Right atrium auricular region (tissue), 2 donors: Measurements from ENCODE around the gene CNTROB. TPM values are rescaled to one million over a fixed set of nuclear protein-coding genes. Genes with fewer than 3 reads are reported as not detected.

Experiments used
- DNase-seq: peaks from one replicate; pipeline ENCODE4 v3.0.0-alpha.2; 2019; ENCODE audit warnings: low spot score
- H3K27ac ChIP-seq, 2 donors: fragments of 200-600 bp; sonication (generic); 1 replicate in 1 of 2; 2 replicates in 1 of 2; pipeline ENCODE4 v1.5.1; 2016 to 2019
- H3K27me3 ChIP-seq, 2 donors: fragments of 200-600 bp; sonication (generic); one replicate each; pipeline versions ENCODE4 v1.5.1 to v1.6.0; 2017 to 2019
- H3K36me3 ChIP-seq: fragments of 200-600 bp; sonication (generic); one replicate; pipeline ENCODE4 v1.5.1; 2016
- H3K4me1 ChIP-seq, 2 donors: fragments of 200-600 bp; sonication (generic); one replicate each; pipeline versions ENCODE4 v1.5.1 to v1.6.0; 2017 to 2019
- H3K4me3 ChIP-seq, 2 donors: fragments of 200-600 bp; sonication (generic); 1 replicate in 1 of 2; 2 replicates in 1 of 2; pipeline ENCODE4 v1.5.1; 2017 to 2019; ENCODE audit warnings: mild to moderate bottlenecking in 1 of 2, moderate library complexity in 1 of 2
- H3K9me3 ChIP-seq, 2 donors: fragments of 200-600 bp; sonication (generic); one replicate each; pipeline ENCODE4 v1.5.1; 2019
- total RNA-seq, 2 donors: library from RNA; depleted of rRNA; stranded (reverse); fragments of >200 nt; gene quantifications; one replicate each; pipeline ENCODE4 v1.1.0, GENCODE V29; 2016
- TF ChIP-seq, protein P1 (sequence below), 2 donors: fragments of 200-600 bp; sonication (generic); IDR thresholded peaks; one replicate each; pipeline ENCODE4 v1.5.1; 2019; ENCODE audit warnings: antibody characterized with exemption in 2 of 2

The CNTROB gene
- total RNA-seq, 2 donors from 2014 or later: 4.6 to 8.3 TPM

DNA sequence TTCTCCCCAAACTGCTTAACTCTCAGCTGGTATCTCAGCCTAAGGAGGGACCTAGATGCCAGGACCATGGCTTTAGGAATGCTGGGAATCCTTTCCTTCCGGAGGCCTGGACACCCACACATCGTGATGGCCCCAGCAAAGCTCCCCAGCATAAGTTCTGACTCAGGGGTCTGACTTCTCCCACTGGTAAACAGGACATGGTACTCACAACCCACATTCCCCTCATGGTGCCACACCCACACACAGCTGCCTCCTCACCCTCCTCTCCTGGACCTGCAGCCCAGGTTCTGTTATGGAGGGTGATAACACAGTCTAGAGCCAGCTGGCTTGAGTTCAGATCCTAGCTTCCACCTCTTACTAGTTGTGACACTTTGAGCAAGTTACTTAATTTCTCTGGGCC, 15.2 kb upstream of the CNTROB start:
- H3K27ac ChIP-seq: peak overlapping the region; percentile 84 to 90
- no peak for DNase-seq
- H3K9me3 ChIP-seq: no peaks in the 10 kb centered on the region

DNA sequence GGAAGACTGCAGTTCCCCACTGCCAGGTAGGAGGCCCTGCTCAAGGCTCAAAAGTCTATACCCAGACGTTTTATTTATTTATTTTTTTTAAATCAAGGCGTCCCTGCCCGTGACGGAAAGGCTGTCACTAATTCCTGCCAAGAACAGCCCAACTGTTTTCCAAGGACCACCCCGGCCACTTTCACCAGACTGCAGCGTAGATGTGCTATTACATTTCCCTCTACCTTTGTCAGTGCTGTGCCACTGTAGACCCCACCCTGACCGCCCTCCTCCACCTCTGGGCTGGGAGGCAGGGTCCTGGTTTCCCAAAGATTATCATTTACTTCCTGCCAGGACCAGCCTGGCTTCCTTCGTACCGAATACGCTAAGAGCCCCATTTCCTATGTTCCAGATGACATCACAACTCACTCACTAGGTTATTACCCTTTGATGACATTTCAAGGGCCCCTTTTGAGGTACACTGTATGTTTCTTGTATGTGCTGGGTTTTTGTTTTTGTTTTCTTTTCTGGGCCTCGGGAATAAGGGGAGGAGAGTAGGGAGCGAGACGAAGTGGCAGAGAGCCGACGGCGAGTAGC, 9.6 kb upstream of the CNTROB start:
- DNase-seq: no peak
- Histone ChIP-seq H3K4me3 (peak overlapping the region; percentile 26 to 56), H3K9me3 (no peaks in the 10 kb centered on the region), H3K4me1 (peaks cover 0 to 10% of the 10 kb centered on the region in 2 donors), H3K27ac (peak overlapping the region; percentile 53 to 65), H3K27me3 (no peaks in the 10 kb centered on the region), H3K36me3 (no peaks in the 10 kb centered on the region)
- TF ChIP-seq, protein P1, sequence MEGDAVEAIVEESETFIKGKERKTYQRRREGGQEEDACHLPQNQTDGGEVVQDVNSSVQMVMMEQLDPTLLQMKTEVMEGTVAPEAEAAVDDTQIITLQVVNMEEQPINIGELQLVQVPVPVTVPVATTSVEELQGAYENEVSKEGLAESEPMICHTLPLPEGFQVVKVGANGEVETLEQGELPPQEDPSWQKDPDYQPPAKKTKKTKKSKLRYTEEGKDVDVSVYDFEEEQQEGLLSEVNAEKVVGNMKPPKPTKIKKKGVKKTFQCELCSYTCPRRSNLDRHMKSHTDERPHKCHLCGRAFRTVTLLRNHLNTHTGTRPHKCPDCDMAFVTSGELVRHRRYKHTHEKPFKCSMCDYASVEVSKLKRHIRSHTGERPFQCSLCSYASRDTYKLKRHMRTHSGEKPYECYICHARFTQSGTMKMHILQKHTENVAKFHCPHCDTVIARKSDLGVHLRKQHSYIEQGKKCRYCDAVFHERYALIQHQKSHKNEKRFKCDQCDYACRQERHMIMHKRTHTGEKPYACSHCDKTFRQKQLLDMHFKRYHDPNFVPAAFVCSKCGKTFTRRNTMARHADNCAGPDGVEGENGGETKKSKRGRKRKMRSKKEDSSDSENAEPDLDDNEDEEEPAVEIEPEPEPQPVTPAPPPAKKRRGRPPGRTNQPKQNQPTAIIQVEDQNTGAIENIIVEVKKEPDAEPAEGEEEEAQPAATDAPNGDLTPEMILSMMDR (IDR thresholded peaks at IDR 0.05): no peak

More for the DNA sequence above, 15.2 kb upstream of the CNTROB start:
- peaks cover 0 to 20% of the 10 kb centered on the region in 2 donors for H3K4me1 ChIP-seq
- no peaks in the 10 kb centered on the region for H3K27me3 ChIP-seq
- TF ChIP-seq, protein P1 (IDR thresholded peaks at IDR 0.05): no peak
- no peak overlapping the region for H3K4me3 ChIP-seq
- H3K36me3 ChIP-seq: no peaks in the 10 kb centered on the region

DNA sequence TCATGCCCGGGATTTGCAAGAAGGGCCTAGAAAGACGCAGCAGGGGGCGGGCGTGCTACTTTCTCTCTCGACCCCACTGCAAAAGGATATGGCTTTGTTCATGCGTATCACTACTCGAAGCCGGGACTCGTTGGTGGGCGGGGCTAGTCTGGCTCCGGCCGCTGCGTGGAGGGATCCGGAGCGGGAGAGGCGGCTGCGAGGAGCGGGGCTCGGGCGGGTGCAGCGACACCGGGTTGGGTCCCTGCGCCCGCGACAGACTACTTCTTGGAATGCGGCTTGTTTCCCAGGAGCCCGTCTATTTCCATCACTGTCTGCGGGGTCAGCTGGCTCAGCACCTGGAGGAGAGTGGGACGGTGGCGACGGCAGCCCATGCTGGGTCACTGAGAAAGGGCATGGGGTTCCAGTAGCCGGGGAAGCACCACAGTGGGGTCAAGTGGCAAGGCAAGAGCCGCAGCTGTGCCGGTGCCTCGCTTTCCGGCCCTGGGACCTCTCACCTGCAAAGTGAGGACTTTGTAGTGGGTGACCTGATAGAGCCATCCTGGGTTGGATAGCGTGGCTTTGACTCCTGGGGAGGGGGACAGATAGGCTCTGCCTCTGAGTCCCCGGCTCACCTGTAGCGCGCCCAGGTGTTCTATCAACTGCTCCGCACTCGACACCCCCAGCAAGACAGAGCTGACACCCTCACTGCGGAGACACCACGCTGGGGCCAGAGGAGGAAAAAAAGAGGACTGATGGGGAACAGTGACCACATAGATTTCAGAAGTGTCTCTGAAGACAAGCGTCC, 9.0 kb upstream of the CNTROB start:
- TF ChIP-seq, protein P1 (IDR thresholded peaks at IDR 0.05): no peak
- H3K27ac ChIP-seq: peak overlapping the region; percentile 53 to 65
- peak; percentile 89 for DNase-seq

DNA sequence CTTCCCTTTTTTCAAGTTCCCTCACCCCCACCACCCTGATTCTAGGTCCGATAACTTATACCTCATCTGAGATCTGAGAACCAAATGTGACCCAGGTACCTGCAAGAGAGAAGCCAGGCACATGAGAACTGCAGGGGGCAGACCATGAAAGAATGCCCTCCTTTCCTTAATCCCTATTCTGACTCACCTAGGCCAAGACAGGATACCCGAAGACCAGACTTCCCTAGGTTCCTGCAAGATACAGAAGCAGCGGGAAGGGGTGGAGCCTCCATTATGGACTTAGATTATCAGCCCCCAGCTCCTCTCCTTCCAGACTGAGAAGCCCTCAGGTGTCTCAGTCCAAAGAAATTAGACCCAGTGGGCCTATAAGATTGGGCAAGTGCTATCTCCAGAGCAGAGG, 4.4 kb upstream of the CNTROB start:
- H3K27me3 ChIP-seq: no peaks in the 10 kb centered on the region
- H3K36me3 ChIP-seq: no peaks in the 10 kb centered on the region
- TF ChIP-seq, protein P1 (IDR thresholded peaks at IDR 0.05): no peak
- no peak overlapping the region for H3K4me3 ChIP-seq
- H3K27ac ChIP-seq: no peak overlapping the region
- H3K9me3 ChIP-seq: no peaks in the 10 kb centered on the region
- H3K4me1 ChIP-seq: peaks cover 0 to 28% of the 10 kb centered on the region in 2 donors
- no peak for DNase-seq

More for the DNA sequence above, 9.0 kb upstream of the CNTROB start:
- Histone ChIP-seq H3K9me3 (no peaks in the 10 kb centered on the region), H3K4me3 (peak overlapping the region; percentile 26 to 56), H3K4me1 (peaks cover 0 to 10% of the 10 kb centered on the region in 2 donors), H3K36me3 (no peaks in the 10 kb centered on the region), H3K27me3 (no peaks in the 10 kb centered on the region)

DNA sequence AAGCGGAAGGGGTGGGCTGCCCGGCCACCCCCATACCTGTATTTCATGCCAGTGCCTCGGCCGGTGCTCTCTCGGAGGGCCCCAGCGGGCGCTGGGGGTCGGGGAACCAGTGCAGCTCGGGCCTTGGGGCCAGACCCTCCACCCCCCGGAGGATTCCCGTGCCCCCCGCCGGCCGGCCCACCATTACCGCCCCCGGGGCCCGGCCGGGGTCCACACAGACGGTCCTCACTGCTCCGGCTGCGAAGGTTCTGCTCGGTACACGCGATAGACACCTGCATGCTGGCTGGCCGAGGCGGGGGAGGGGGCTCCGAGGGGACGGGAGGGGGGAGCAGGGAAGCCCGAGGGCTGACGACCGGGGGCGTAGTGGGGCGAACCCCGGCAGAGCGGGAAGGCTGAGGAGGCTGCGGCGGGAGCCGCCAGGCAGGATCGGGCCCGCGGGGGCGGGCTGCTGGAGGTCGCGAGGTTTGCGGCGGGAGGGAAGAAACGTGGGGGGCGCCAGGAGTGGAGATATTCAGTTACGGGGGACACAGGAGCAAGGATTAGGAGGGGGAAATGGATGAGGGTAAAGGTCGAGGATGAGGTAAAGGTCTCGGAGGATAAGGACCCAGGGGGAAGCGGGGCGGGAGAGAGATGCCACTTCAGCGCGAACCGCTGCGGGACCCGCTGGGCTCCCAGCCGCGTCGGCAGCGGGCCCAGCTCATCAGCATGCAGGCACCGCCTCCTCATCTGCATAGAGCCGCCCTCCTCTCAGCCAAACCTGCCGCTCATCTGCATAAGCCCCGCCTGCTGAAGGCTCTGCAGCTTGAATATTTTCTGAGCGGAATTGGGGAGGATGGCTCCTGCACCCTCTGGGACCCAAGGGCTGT, 2.6 kb upstream of the CNTROB start, which contains the start of gene KCNAB3:
Gene KCNAB3, minus strand, starts transcription at position 699 of the 866 bp plus-strand sequence. Its CDS starts 421 bp downstream, at position 278.
- Histone ChIP-seq H3K36me3 (no peaks in the 10 kb centered on the region), H3K4me1 (peaks cover 0 to 38% of the 10 kb centered on the region in 2 donors), H3K4me3 (peak within 1 kb of the TSS in 1 of 2 donors; percentile 28), H3K9me3 (no peaks in the 10 kb centered on the region), H3K27ac (no peak within 1 kb of the TSS), H3K27me3 (no peaks in the 10 kb centered on the region)
- TF ChIP-seq, protein P1 (IDR thresholded peaks at IDR 0.05): no peak
- DNase-seq: no peak
